Astrocyte (in vitro differentiated cells and primary cell): ENCODE results near the gene EXOC4. TPM values are rescaled to one million over a fixed set of nuclear protein-coding genes. Genes with fewer than 3 reads are reported as not detected.

ENCODE experiments used
- DNase-seq: peaks from one replicate; pipeline ENCODE4 v3.0.0-alpha.2; 2010; ENCODE audit warnings: low read depth
- FAIRE-seq: peaks from 2 replicates; lab custom pipeline; 2011; peaks lifted over from hg19 to GRCh38; lab: Jason Lieb, UNC
- H2AFZ ChIP-seq: 2 replicates; pipeline ENCODE4 v1.6.0; 2012; ENCODE audit warnings: low read depth, low read length, inconsistent platforms
- H3K27ac ChIP-seq: 2 replicates; pipeline ENCODE4 v1.5.1; 2011; ENCODE audit warnings: low read depth, low read length, inconsistent platforms
- H3K27me3 ChIP-seq: 2 replicates; pipeline ENCODE4 v1.6.0; 2011; ENCODE audit warnings: low read length, inconsistent platforms; ENCODE audit not compliant: insufficient read depth
- H3K36me3 ChIP-seq: 2 replicates; pipeline ENCODE4 v1.5.1; 2011; ENCODE audit warnings: low read length, inconsistent platforms; ENCODE audit not compliant: insufficient read depth
- H3K4me1 ChIP-seq: 2 replicates; pipeline ENCODE4 v1.5.1; 2011; ENCODE audit warnings: low read length, inconsistent platforms; ENCODE audit not compliant: insufficient read depth
- H3K4me2 ChIP-seq: 2 replicates; pipeline ENCODE4 v1.6.0; 2012; ENCODE audit warnings: low read length, inconsistent platforms
- H3K4me3 ChIP-seq: 2 replicates; pipeline ENCODE4 v1.5.1; 2011; ENCODE audit warnings: low read depth, mild to moderate bottlenecking, low read length, inconsistent platforms; ENCODE audit not compliant: insufficient read depth
- H3K79me2 ChIP-seq: 2 replicates; pipeline ENCODE4 v1.6.0; 2012; ENCODE audit warnings: mild to moderate bottlenecking, low read length, inconsistent platforms; ENCODE audit not compliant: insufficient read depth
- H3K9ac ChIP-seq: 2 replicates; pipeline ENCODE4 v1.6.0; 2012; ENCODE audit warnings: mild to moderate bottlenecking, low read length, inconsistent platforms
- H3K9me3 ChIP-seq: 2 replicates; pipeline ENCODE4 v1.5.1; 2012; ENCODE audit warnings: low read depth, mild to moderate bottlenecking, low read length, inconsistent platforms; ENCODE audit not compliant: insufficient read depth
- H4K20me1 ChIP-seq: 2 replicates; pipeline ENCODE4 v1.6.0; 2012; ENCODE audit warnings: low read length, inconsistent platforms; ENCODE audit not compliant: insufficient read depth
- H3K27ac Mint-ChIP-seq: one replicate; pipeline ENCODE4 v1.8.0; 2021; ENCODE audit warnings: mild to moderate bottlenecking, mixed read lengths; ENCODE audit not compliant: unreplicated experiment
- H3K27me3 Mint-ChIP-seq: one replicate; pipeline ENCODE4 v1.8.0; 2021; ENCODE audit warnings: low read depth, mixed read lengths; ENCODE audit not compliant: unreplicated experiment
- H3K36me3 Mint-ChIP-seq: one replicate; pipeline ENCODE4 v1.8.0; 2021; ENCODE audit warnings: low read depth, mixed read lengths; ENCODE audit not compliant: unreplicated experiment
- H3K4me1 Mint-ChIP-seq: one replicate; pipeline ENCODE4 v1.8.0; 2021; ENCODE audit warnings: low read depth, mixed read lengths; ENCODE audit not compliant: unreplicated experiment
- H3K4me3 Mint-ChIP-seq: one replicate; pipeline ENCODE4 v1.8.0; 2021; ENCODE audit warnings: mild to moderate bottlenecking, moderate library complexity, mixed read lengths; ENCODE audit not compliant: unreplicated experiment
- H3K9me3 Mint-ChIP-seq: one replicate; pipeline ENCODE4 v1.8.0; 2021; ENCODE audit warnings: mild to moderate bottlenecking, mixed read lengths; ENCODE audit not compliant: unreplicated experiment
- CTCF ChIP-seq: IDR thresholded peaks from 2 replicates; pipeline ENCODE4 v1.5.1; 2011; ENCODE audit warnings: low read depth, mild to moderate bottlenecking, inconsistent platforms, low read length, moderate library complexity; ENCODE audit not compliant: insufficient read depth
- EZH2 ChIP-seq: IDR thresholded peaks from 2 replicates; pipeline ENCODE4 v1.6.1; 2012; ENCODE audit warnings: mild to moderate bottlenecking, low read length, inconsistent platforms; ENCODE audit not compliant: insufficient read depth
- total RNA-seq: library from RNA; stranded (reverse); gene quantifications from 2 replicates; pipeline ENCODE4 v1.2.1, GENCODE V29; 2021

The EXOC4 gene
- total RNA-seq, 1 donor from 2014 or later, result 57.5 TPM

- H3K4me2 ChIP-seq, result no peak overlapping the region
- H4K20me1 ChIP-seq, result peaks cover 4% of the 10 kb centered on the region
- H3K27ac ChIP-seq, result no peak overlapping the region
- H2AFZ ChIP-seq, result no peak overlapping the region
- Mint-ChIP-seq H3K27me3 (no peaks in the 10 kb centered on the region), H3K36me3 (no peaks in the 10 kb centered on the region), H3K27ac (peak overlapping the region; percentile 55), H3K9me3 (no peaks in the 10 kb centered on the region), H3K4me1 (peaks cover 5% of the 10 kb centered on the region), H3K4me3 (no peak overlapping the region)
- no peaks in the 10 kb centered on the region for H3K4me1 ChIP-seq
- DNase-seq (no peak), FAIRE-seq (no peak)
- H3K4me3 ChIP-seq, result no peak overlapping the region
- no peak overlapping the region for H3K9ac ChIP-seq
- TF ChIP-seq CTCF (no peak), EZH2 (no peak)
- H3K79me2 ChIP-seq, result no peaks in the 10 kb centered on the region
- no peaks in the 10 kb centered on the region for H3K36me3 ChIP-seq
- no peaks in the 10 kb centered on the region for H3K27me3 ChIP-seq
- H3K9me3 ChIP-seq, result no peaks in the 10 kb centered on the region
Measured at GRCh38 chr7:133539016-133539415, 286.1 kb downstream of the EXOC4 start.

- Mint-ChIP-seq H3K27ac (no peak overlapping the region), H3K4me3 (no peak overlapping the region), H3K4me1 (peaks cover 7% of the 10 kb centered on the region), H3K27me3 (no peaks in the 10 kb centered on the region), H3K36me3 (no peaks in the 10 kb centered on the region), H3K9me3 (no peaks in the 10 kb centered on the region)
- H3K9me3 ChIP-seq, result no peaks in the 10 kb centered on the region
- H3K27me3 ChIP-seq, result no peaks in the 10 kb centered on the region
- no peaks in the 10 kb centered on the region for H4K20me1 ChIP-seq
- TF ChIP-seq CTCF (no peak), EZH2 (no peak)
- no peaks in the 10 kb centered on the region for H3K79me2 ChIP-seq
- H3K4me1 ChIP-seq, result no peaks in the 10 kb centered on the region
- no peak overlapping the region for H3K9ac ChIP-seq
- no peak overlapping the region for H3K4me3 ChIP-seq
- H2AFZ ChIP-seq, result no peak overlapping the region
- no peak overlapping the region for H3K4me2 ChIP-seq
- H3K36me3 ChIP-seq, result no peaks in the 10 kb centered on the region
- H3K27ac ChIP-seq, result no peak overlapping the region
- FAIRE-seq (no peak), DNase-seq (no peak)
Measured at GRCh38 chr7:133540096-133540860, 287.4 kb downstream of the EXOC4 start.

- no peak overlapping the region for H2AFZ ChIP-seq
- no peaks in the 10 kb centered on the region for H3K79me2 ChIP-seq
- H3K4me1 ChIP-seq, result no peaks in the 10 kb centered on the region
- H3K27ac ChIP-seq, result no peak overlapping the region
- no peaks in the 10 kb centered on the region for H4K20me1 ChIP-seq
- no peaks in the 10 kb centered on the region for H3K27me3 ChIP-seq
- TF ChIP-seq EZH2 (no peak), CTCF (no peak)
- Mint-ChIP-seq H3K27me3 (no peaks in the 10 kb centered on the region), H3K9me3 (no peaks in the 10 kb centered on the region), H3K36me3 (no peaks in the 10 kb centered on the region), H3K4me3 (no peak overlapping the region), H3K4me1 (peaks cover 12% of the 10 kb centered on the region), H3K27ac (no peak overlapping the region)
- DNase-seq (no peak), FAIRE-seq (no peak)
- no peak overlapping the region for H3K9ac ChIP-seq
- no peaks in the 10 kb centered on the region for H3K36me3 ChIP-seq
- no peaks in the 10 kb centered on the region for H3K9me3 ChIP-seq
- H3K4me3 ChIP-seq, result no peak overlapping the region
- no peak overlapping the region for H3K4me2 ChIP-seq
Measured at GRCh38 chr7:133542209-133542780, 289.4 kb downstream of the EXOC4 start.
